ENCODE results near the gene ALOX12.
"Not testable (repeated sequence)": the region's sequence is repeated elsewhere in the genome, so short reads cannot be mapped to it uniquely, and the experiment has no call there.

Gene ALOX12

GRCh38 chr17:7046725-7047397 lies 51.0 kb downstream of the ALOX12 start:
- DNase-seq, result not testable (repeated sequence)

GRCh38 chr17:7047566-7047965 lies 51.7 kb downstream of the ALOX12 start:
- DNase-seq, result no peak

GRCh38 chr17:7048968-7049367 lies 53.1 kb downstream of the ALOX12 start:
- DNase-seq, result no peak

- DNase-seq, result not testable (repeated sequence)
Observed at GRCh38 chr17:7050583-7050982, 54.7 kb downstream of the ALOX12 start.

GRCh38 chr17:7056386-7056785 lies 60.5 kb downstream of the ALOX12 start:
- no peak for DNase-seq

- no peak for DNase-seq
Observed at GRCh38 chr17:7058831-7059447, 63.1 kb downstream of the ALOX12 start.
